H1 (cell line): ENCODE results near the gene CD300LG. TPM values are rescaled to one million over a fixed set of nuclear protein-coding genes. Genes with fewer than 3 reads are reported as not detected.

Source experiments
- CTCF ChIA-PET: fragments of 300-600 bp; sonication (Branson Sonifier 250); formaldehyde crosslinking; loops from one replicate; lab custom pipeline; 2021; ENCODE audit not compliant: partially characterized antibody; lab: Charles Lee
- POLR2A ChIA-PET: fragments of 300-600 bp; sonication (Branson Sonifier 250); formaldehyde crosslinking; loops from one replicate; lab custom pipeline; 2021; ENCODE audit warnings: inconsistent platforms; ENCODE audit not compliant: partially characterized antibody; lab: Charles Lee
- DNase-seq, 2 experiments: peaks; one replicate each; pipeline versions ENCODE4 v3.0.0 to v3.0.0-alpha.2; 2010 to 2022; ENCODE audit warnings: low spot score in 2 of 2, low read depth in 1 of 2, mixed read lengths in 1 of 2
- FAIRE-seq: peaks from 2 replicates; lab custom pipeline; 2011; peaks lifted over from hg19 to GRCh38; lab: Jason Lieb, UNC
- H2AFZ ChIP-seq: 2 replicates; pipeline ENCODE4 v1.8.1; 2012; ENCODE audit warnings: low read length, inconsistent platforms
- H2AK5ac ChIP-seq: 2 replicates; pipeline ENCODE4 v1.6.1; 2013; ENCODE audit warnings: low read depth, low read length
- H2BK120ac ChIP-seq: replicated peaks from 2 replicates; pipeline ENCODE3; 2013; ENCODE audit warnings: low read depth, low read length, inconsistent platforms
- H2BK12ac ChIP-seq: 2 replicates; pipeline ENCODE4 v1.6.1; 2013; ENCODE audit warnings: low read depth, low read length
- H2BK15ac ChIP-seq: 2 replicates; pipeline ENCODE4 v1.6.1; 2013; ENCODE audit warnings: low read length
- H2BK20ac ChIP-seq: 2 replicates; pipeline ENCODE4 v1.6.1; 2013; ENCODE audit warnings: low read length
- H2BK5ac ChIP-seq: 2 replicates; pipeline ENCODE4 v1.6.1; 2013; ENCODE audit warnings: low read depth, low read length
- H3K14ac ChIP-seq: 2 replicates; pipeline ENCODE4 v1.6.1; 2013; ENCODE audit warnings: inconsistent platforms; ENCODE audit not compliant: insufficient read length
- H3K18ac ChIP-seq: 2 replicates; pipeline ENCODE4 v1.6.1; 2013; ENCODE audit warnings: low read length; ENCODE audit errors: extremely low read depth
- H3K23ac ChIP-seq: 2 replicates; pipeline ENCODE4 v1.6.1; 2013; ENCODE audit warnings: inconsistent platforms; ENCODE audit not compliant: insufficient read length
- H3K23me2 ChIP-seq: 2 replicates; pipeline ENCODE4 v1.6.1; 2013; ENCODE audit warnings: low read depth, low read length
- H3K27ac ChIP-seq: 2 replicates; pipeline ENCODE4 v1.6.1; 2011; ENCODE audit warnings: low read depth, low read length, inconsistent platforms
- H3K27me3 ChIP-seq, 4 experiments: replicated peaks in 1 of 4; 1 replicate in 1 of 4; 2 replicates in 3 of 4; pipeline versions ENCODE4 v1.6.1 to v1.8.1; 2011 to 2013; ENCODE audit warnings: low read length in 3 of 4, mild to moderate bottlenecking in 3 of 4, inconsistent platforms in 2 of 4, mixed read lengths in 2 of 4, moderate library complexity in 1 of 4; ENCODE audit not compliant: control insufficient read depth in 3 of 4, insufficient read depth in 3 of 4; ENCODE audit errors: extremely low read depth in 1 of 4
- H3K36me3 ChIP-seq, 4 experiments: 2 replicates each; pipeline versions ENCODE4 v1.6.1 to v1.8.1; 2011 to 2013; ENCODE audit warnings: mild to moderate bottlenecking in 4 of 4, low read length in 3 of 4, moderate library complexity in 2 of 4, control low read depth in 1 of 4, inconsistent platforms in 1 of 4; ENCODE audit not compliant: insufficient read depth in 4 of 4, control insufficient read depth in 2 of 4
- H3K4ac ChIP-seq: replicated peaks from 2 replicates; pipeline ENCODE3; 2013; ENCODE audit warnings: low read length, low read depth, mixed read lengths, inconsistent platforms; ENCODE audit not compliant: insufficient read length
- H3K4me1 ChIP-seq, 4 experiments: replicated peaks in 1 of 4; 1 replicate in 1 of 4; 2 replicates in 3 of 4; pipeline versions ENCODE4 v1.6.1 to v1.8.1; 2011 to 2013; ENCODE audit warnings: low read length in 3 of 4, inconsistent platforms in 2 of 4, mixed read lengths in 1 of 4; ENCODE audit not compliant: insufficient read depth in 4 of 4, control insufficient read depth in 3 of 4
- H3K4me2 ChIP-seq, 2 experiments: 2 replicates each; pipeline versions ENCODE4 v1.6.1 to v1.8.1; 2011 to 2013; ENCODE audit warnings: low read depth in 2 of 2, low read length in 2 of 2, control low read depth in 1 of 2, inconsistent platforms in 1 of 2, mild to moderate bottlenecking in 1 of 2; ENCODE audit not compliant: insufficient read depth in 1 of 2
- H3K4me3 ChIP-seq, 4 experiments: fragments of 200-600, 300-600 bp in 1 of 4; sonication (generic), shearing (Covaris generic), sonication (Bioruptor Twin) in 1 of 4; 2 replicates each; pipeline versions ENCODE4 v1.5.1 to v1.8.1; 2011 to 2016; ENCODE audit warnings: low read length in 4 of 4, low read depth in 3 of 4, control low read depth in 2 of 4, inconsistent platforms in 2 of 4, mild to moderate bottlenecking in 2 of 4, mixed read lengths in 1 of 4, moderate library complexity in 1 of 4; ENCODE audit not compliant: insufficient read depth in 2 of 4; ENCODE audit errors: extremely low read depth in 1 of 4
- H3K56ac ChIP-seq: replicated peaks from 2 replicates; pipeline ENCODE3; 2013; ENCODE audit warnings: low read depth, mild to moderate bottlenecking, mixed read lengths, low read length, inconsistent platforms; ENCODE audit not compliant: insufficient read length
- H3K79me1 ChIP-seq: 2 replicates; pipeline ENCODE4 v1.6.1; 2013; ENCODE audit warnings: low read depth, low read length, control low read depth
- H3K79me2 ChIP-seq, 2 experiments: 2 replicates each; pipeline versions ENCODE4 v1.6.1 to v1.8.1; 2012 to 2013; ENCODE audit warnings: low read length in 2 of 2, mild to moderate bottlenecking in 2 of 2, inconsistent platforms in 1 of 2; ENCODE audit not compliant: insufficient read depth in 2 of 2, control insufficient read depth in 1 of 2
- H3K9ac ChIP-seq, 4 experiments: replicated peaks in 1 of 4; 1 replicate in 1 of 4; 2 replicates in 3 of 4; pipeline versions ENCODE4 v1.6.1 to v1.8.1; 2011 to 2013; ENCODE audit warnings: low read depth in 3 of 4, low read length in 3 of 4, control low read depth in 2 of 4, mild to moderate bottlenecking in 2 of 4, moderate library complexity in 2 of 4, inconsistent platforms in 1 of 4; ENCODE audit errors: extremely low read depth in 1 of 4
- H3K9me3 ChIP-seq, 2 experiments: 2 replicates each; pipeline versions ENCODE4 v1.6.1 to v1.8.1; 2012 to 2013; ENCODE audit warnings: mild to moderate bottlenecking in 2 of 2, moderate library complexity in 2 of 2, control low read depth in 1 of 2, inconsistent platforms in 1 of 2, low read depth in 1 of 2, low read length in 1 of 2, mixed read lengths in 1 of 2; ENCODE audit not compliant: insufficient read depth in 2 of 2
- H4K20me1 ChIP-seq, 2 experiments: replicated peaks in 1 of 2; 2 replicates each; pipeline versions ENCODE3 to v1.8.1; 2011 to 2013; ENCODE audit warnings: inconsistent platforms in 2 of 2, low read length in 2 of 2, mild to moderate bottlenecking in 1 of 2; ENCODE audit not compliant: insufficient read depth in 2 of 2, control insufficient read depth in 1 of 2
- H4K5ac ChIP-seq: 2 replicates; pipeline ENCODE4 v1.6.1; 2013; ENCODE audit warnings: low read length, low read depth, mixed read lengths, inconsistent platforms; ENCODE audit not compliant: insufficient read length
- H4K8ac ChIP-seq: 2 replicates; pipeline ENCODE4 v1.8.0; 2013; ENCODE audit warnings: mild to moderate bottlenecking, moderate library complexity, low read length, inconsistent platforms; ENCODE audit not compliant: insufficient read depth; ENCODE audit errors: extremely low read depth
- H4K91ac ChIP-seq: replicated peaks from 2 replicates; pipeline ENCODE3; 2013; ENCODE audit warnings: low read length, mixed read lengths, inconsistent platforms; ENCODE audit not compliant: insufficient read length
- BCL11A ChIP-seq, 2 experiments: IDR thresholded peaks; one replicate each; pipeline ENCODE4 v1.6.1; 2011; ENCODE audit warnings: low read depth in 2 of 2, low read length in 2 of 2, mild to moderate bottlenecking in 2 of 2
- CREB1 ChIP-seq: IDR thresholded peaks from 2 replicates; pipeline ENCODE4 v1.6.1; 2012; ENCODE audit warnings: inconsistent platforms
- EGR1 ChIP-seq: IDR thresholded peaks from 2 replicates; pipeline ENCODE4 v1.6.1; 2011; ENCODE audit warnings: low read depth, low read length, borderline replicate concordance
- GABPA ChIP-seq: IDR thresholded peaks from 2 replicates; pipeline ENCODE4 v1.6.1; 2011; ENCODE audit warnings: mild to moderate bottlenecking, low read length, moderate library complexity, borderline replicate concordance; ENCODE audit not compliant: insufficient read depth
- MAFK ChIP-seq: IDR thresholded peaks from 2 replicates; pipeline ENCODE4 v1.6.1; 2012; ENCODE audit warnings: low read depth, mild to moderate bottlenecking, improper control_type of control experiment, low read length
- POLR2A ChIP-seq, 2 experiments: IDR thresholded peaks; 1 replicate in 1 of 2; 2 replicates in 1 of 2; pipeline ENCODE4 v1.6.1; 2011; ENCODE audit warnings: low read depth in 2 of 2, low read length in 2 of 2, mild to moderate bottlenecking in 2 of 2; ENCODE audit errors: control extremely low read depth in 1 of 2
- POU5F1 ChIP-seq: IDR thresholded peaks from 2 replicates; pipeline ENCODE4 v1.6.1; 2011; ENCODE audit warnings: low read depth, mild to moderate bottlenecking, low read length, moderate library complexity
- RNF2 ChIP-seq: fragments of 200-900, 300-1000 bp; sonication (generic); IDR thresholded peaks from 2 replicates; pipeline ENCODE4 v1.7.1; 2016; ENCODE audit warnings: borderline replicate concordance, low read depth, mild to moderate bottlenecking, antibody characterized with exemption, low read length; ENCODE audit not compliant: poor library complexity, severe bottlenecking; ENCODE audit errors: missing control alignments
- SIRT6 ChIP-seq: IDR thresholded peaks from one replicate; pipeline ENCODE4 v1.7.1; 2012; ENCODE audit warnings: low read length, inconsistent platforms
- SP4 ChIP-seq: IDR thresholded peaks from 2 replicates; pipeline ENCODE4 v1.6.1; 2012; ENCODE audit warnings: low read length, inconsistent platforms
- TEAD4 ChIP-seq: IDR thresholded peaks from 2 replicates; pipeline ENCODE4 v1.6.1; 2012; ENCODE audit warnings: low read depth, low read length, inconsistent platforms, mixed read lengths
- WGBS, 2 experiments: shearing (Covaris generic) in 1 of 2; methylation state at CpG; one replicate each; pipeline versions ENCODE4 v1.1.6 to v1.1.7; 2013 to 2015; ENCODE audit warnings: low lambda C conversion rate in 2 of 2, mixed read lengths in 2 of 2, inconsistent platforms in 1 of 2, low coverage in 1 of 2, missing lambda C conversion rate in 1 of 2; ENCODE audit not compliant: insufficient replicate concordance in 2 of 2, insufficient coverage in 1 of 2, insufficient read length in 1 of 2; ENCODE audit errors: extremely low coverage in 1 of 2, missing lambda C conversion rate in 1 of 2; 5-methylcytosine and 5-hydroxymethylcytosine counted together
- polyA plus RNA-seq, 7 experiments: library from polyadenylated mRNA; depleted of rRNA in 3 of 7; stranded (reverse) in 5 of 7; unstranded in 2 of 7; fragments of >200 nt in 5 of 7; fragments of 200-250 nt in 2 of 7; gene quantifications; 1 replicate in 5 of 7; 2 replicates in 1 of 7; 4 replicates in 1 of 7; pipeline versions ENCODE4 v1.2.1 to v1.2.3, GENCODE V29; 2011 to 2013; ENCODE audit warnings: missing spikeins in 2 of 7, mixed read lengths in 2 of 7
- total RNA-seq: library from RNA; stranded (reverse); fragmentation: NEBNext Ultra II Directional; extraction: Animal tissue kit (Norgen Biotek cat#: 25700); gene quantifications from 2 replicates; pipeline ENCODE4 v1.2.1, GENCODE V29; 2021

CD300LG gene
- total and polyA plus RNA-seq, 2 of the 8 experiments (the other 6 are each of a cell fraction or from before 2014, with no cell fraction given) = 0.06 TPM; not detected in 1

DNA sequence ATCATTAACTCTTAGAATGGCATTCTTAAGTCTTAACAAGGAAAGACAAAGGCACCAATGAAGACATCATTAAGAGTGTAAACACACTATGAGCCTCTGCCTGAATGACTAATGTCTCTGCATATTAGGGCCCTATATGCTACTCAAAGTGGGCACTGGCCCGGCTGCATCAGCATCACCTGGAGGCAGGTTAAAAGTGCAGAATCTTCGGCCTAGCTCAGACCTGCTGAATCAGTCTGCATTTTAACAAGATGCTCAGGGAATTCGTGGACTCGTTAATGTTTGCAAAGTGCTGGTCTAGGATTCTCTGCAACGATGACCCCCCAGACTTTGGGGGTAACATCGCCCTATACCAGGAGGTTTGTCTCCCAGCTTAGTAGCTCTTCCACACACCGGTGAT, 20.8 kb upstream of the CD300LG start:
- no peak for DNase-seq
- no peak for TF ChIP-seq SIRT6
- TF ChIP-seq TEAD4 = no peak
- no peak for TF ChIP-seq SP4
- TF ChIP-seq BCL11A (IDR thresholded peaks at IDR 0.05; ENCODE audit: low read depth in 2 of 2, low read length in 2 of 2) = no peak
- TF ChIP-seq GABPA = no peak
- TF ChIP-seq CREB1 = no peak
- no peak for TF ChIP-seq RNF2
- TF ChIP-seq MAFK = no peak
- no peak for TF ChIP-seq EGR1
- TF ChIP-seq POU5F1 = no peak
- TF ChIP-seq POLR2A (IDR thresholded peaks at IDR 0.05; ENCODE audit: control extremely low read depth in 1 of 2, low read depth in 2 of 2, low read length in 2 of 2) = no peak
- TF ChIP-seq, all 59 proteins: peak for 0
- no peak overlapping the region for H3K9ac ChIP-seq
- H3K36me3 ChIP-seq = peaks cover 0 to 8% (median 0%) of the 10 kb centered on the region in 4 experiments; a peak in 3 of 8 replicates
- no peaks in the 10 kb centered on the region for H3K9me3 ChIP-seq
- no peak overlapping the region for H2AFZ ChIP-seq
- H3K27me3 ChIP-seq = no peaks in the 10 kb centered on the region
- no peak overlapping the region for H2BK12ac ChIP-seq
- no peak overlapping the region for H3K18ac ChIP-seq
- no peak overlapping the region for H2BK15ac ChIP-seq
- no peak overlapping the region for H3K4me3 ChIP-seq
- 94% methylated on average over 7 of the region's 7 CpGs; no CpG with 5 or more reads in 1 of the 2 experiments for WGBS, 2 experiments
- no peak overlapping the region for H4K5ac ChIP-seq
- H3K79me1 ChIP-seq = no peaks in the 10 kb centered on the region
- H4K20me1 ChIP-seq = no peaks in the 10 kb centered on the region
- no peak overlapping the region for H3K56ac ChIP-seq
- H3K23me2 ChIP-seq = no peaks in the 10 kb centered on the region
- H4K91ac ChIP-seq = no peak overlapping the region
- H3K4ac ChIP-seq = no peak overlapping the region
- no peak overlapping the region for H2BK20ac ChIP-seq
- ChIA-PET CTCF (interaction anchor here (0.9 to 3.3 kb wide), 4 partner anchors 9 to 53 kb away, joined by 3 to 16 read pairs (median 6); no protein-coding TSS in a partner anchor), POLR2A (interaction anchor here (0.5 to 1.5 kb wide), 3 partner anchors 10 to 138 kb away, joined by 3 to 4 read pairs (median 3); no protein-coding TSS in a partner anchor)
- H2AK5ac ChIP-seq = no peak overlapping the region
- H3K4me2 ChIP-seq = no peak overlapping the region
- H3K27ac ChIP-seq = no peak overlapping the region
- H2BK5ac ChIP-seq = no peak overlapping the region
- H2BK120ac ChIP-seq = no peak overlapping the region
- no peak overlapping the region for H3K23ac ChIP-seq
- H3K14ac ChIP-seq = no peak overlapping the region
- no peak for FAIRE-seq
- H3K79me2 ChIP-seq = no peaks in the 10 kb centered on the region
- H3K4me1 ChIP-seq = peaks cover 0 to 1% (median 0%) of the 10 kb centered on the region in 4 experiments; a peak in 1 of 7 replicates
- H4K8ac ChIP-seq = no peak overlapping the region
